Stimulated activated CD4-positive, alpha-beta T cell treated with anti-CD3 and anti-CD28 coated beads, Interleukin-12 subunit alpha, Interleukin-12 subunit beta, amount 100 ng/mL, for 48 hours (primary cell): ENCODE data around the gene DHX15.
"Not testable (repeated sequence)": the region's sequence is repeated elsewhere in the genome, so short reads cannot be mapped to it uniquely, and the experiment has no call there.

Source experiments
- DNase-seq, 3 donors: peaks; one replicate each; pipeline ENCODE4 v3.0.0-alpha.2; 2020; ENCODE audit warnings: low read depth in 2 of 3, low spot score in 1 of 3

DHX15 gene

DNA sequence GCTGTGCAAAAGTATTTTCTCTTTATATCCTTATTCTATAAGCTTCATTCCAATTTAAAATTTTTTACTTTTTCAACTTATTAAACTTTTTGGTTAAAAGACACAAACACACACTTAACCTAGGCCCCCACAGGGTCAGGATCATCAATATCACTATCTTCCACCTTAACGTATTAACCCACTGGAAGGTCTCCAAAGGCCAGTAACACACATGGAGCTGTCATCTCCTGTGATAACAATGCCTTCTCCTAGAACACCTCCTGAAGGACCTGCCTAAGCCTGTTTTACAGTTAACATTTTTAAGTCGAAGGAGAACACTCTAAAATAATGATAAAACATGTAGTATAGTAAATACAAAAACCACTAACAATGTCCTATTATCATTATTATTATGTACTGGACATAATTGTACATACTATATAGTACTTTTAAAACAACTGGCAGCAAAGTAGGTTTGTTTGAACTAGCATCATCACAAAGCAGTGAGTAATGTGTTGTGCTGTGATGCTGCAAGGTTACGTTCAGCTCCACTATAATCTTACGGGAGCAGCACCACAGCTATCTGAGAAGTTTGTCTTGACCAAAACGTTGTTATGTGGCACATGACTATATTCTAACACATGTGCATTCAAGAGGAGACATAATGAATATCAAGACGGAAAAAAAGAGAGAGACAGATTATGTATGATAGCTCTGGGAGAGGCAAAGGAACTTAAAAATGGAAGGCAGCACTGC is 33.7 kb downstream of the DHX15 start:
- DNase-seq: no peak

DNA sequence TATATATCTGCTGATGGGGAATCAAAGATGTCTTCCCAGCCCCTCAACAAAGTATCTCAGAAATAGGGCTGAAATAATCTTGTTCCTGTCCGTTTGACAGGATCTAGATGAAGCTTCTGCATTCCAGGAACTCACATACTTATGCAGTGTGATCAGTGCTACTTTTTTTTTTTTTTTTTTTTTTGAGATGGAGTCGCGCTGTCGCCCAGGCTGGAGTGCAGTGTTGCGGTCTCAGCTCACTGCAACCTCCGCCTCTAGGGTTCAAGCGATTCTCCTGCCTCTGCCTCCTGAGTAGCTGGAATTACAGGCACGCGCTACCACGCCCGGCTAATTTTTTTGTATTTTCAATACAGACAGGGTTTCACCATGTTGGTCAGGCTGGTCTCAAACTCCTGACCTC is 36.4 kb downstream of the DHX15 start:
- no peak for DNase-seq

DNA sequence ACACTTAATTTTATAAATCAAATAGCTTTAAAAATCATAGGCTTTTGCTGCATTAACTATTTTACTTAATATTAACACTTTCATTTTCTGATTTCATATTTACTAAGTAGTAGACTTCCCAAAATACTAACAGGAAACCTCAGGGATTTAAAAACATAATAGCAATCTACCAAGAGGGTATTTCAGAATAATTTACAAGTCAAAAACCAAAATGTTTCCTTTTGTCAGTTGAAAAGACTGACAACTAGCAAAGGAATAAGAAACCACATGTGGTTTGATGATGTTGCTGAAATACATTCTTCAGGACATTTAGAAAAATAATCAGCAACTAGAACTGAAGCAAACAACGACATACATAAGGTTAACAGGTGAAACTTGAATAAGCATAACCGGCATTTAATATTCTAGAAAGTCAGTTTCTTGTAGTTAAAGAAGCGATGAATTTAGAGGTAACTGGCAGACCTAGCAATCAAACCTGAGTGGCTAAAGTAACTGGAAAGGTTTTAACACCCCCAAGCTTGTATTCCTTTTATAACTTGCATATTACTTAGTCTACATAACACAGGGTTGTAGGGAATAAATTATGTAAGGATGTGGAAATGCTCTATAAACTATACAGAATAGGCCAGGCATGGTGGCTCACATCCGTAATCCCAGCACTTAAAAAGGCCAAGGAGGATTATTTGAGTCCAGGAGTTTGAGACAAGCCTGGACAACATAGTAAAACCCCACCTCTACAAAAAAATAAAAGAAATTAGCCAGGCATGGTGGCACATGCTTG is 40.0 kb downstream of the DHX15 start:
- DNase-seq: no peak

DNA sequence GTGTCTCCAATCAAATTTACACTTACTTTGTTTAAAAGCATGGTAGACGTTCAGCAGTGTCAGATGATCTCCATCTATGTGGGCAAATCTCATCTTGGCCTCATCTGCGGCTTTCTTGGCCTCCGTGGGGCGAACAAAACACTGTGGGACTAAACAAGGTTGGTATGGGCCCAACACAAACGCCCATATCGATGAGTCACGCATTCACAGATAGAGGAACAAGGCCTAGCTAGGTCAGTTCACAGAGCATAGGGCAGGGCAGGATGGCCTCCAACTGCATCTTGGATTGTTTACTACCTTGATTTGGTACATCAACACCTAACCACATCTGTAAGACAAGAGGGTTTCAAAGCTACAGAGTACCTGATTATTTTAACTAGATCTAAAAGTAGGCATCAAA is 47.3 kb downstream of the DHX15 start:
- no peak for DNase-seq

DNA sequence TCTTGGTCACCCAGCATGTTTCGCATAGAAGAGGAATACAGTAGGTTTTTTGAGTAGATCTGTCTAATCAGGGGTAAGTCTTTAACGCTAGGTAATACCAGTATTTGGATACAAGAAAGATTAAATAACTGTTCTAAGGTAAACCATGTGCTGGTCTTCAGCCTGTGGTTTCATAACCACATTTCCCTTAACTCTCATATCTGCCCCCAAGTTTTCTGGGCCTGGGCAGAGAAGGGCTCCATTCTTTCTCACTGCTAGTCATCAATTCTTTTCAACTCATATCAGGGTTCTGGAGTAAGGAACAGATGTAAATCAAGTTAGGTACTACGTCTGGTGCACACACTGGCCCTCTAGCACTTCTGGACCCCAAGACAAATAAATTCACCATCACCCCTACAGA is 49.0 kb downstream of the DHX15 start:
- DNase-seq: no peak

DNA sequence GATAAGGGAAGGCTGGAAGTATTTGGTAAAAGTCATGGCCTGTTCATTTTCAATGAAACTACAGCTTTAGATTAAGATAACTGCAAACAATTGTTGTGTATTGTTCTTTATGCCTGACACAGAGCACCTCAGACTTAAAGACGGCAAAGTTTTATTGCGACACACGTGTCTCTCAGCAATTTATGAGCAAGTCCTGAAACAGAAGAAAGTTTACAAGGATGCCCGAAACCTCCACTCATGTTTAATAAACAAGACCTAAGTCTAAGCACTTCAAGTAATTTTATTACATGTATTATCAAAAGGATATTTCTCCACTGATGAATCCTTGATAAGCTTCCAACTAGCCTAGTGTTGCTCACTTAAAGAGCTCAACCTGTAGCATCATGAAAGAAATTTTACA is 51.0 kb downstream of the DHX15 start:
- no peak for DNase-seq

DNA sequence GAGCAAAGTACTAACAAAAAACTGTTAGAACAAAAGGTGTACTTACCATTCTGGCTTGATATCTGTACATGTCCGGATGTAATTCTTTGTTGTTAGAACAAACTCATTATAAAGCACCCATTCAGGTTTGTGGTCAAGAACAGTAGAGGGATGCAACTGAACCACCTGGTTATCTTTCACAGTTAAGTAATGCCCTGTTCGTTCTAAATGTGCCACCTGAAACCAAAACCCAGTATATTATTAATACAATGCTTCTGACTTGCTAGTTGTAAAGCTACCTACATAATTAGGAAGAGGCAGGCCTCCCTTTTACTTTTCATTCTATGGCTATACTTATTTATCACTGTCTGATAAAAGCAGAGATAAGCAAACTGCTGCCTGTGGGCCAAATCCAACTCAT is 54.8 kb downstream of the DHX15 start:
- no peak for DNase-seq

DNA sequence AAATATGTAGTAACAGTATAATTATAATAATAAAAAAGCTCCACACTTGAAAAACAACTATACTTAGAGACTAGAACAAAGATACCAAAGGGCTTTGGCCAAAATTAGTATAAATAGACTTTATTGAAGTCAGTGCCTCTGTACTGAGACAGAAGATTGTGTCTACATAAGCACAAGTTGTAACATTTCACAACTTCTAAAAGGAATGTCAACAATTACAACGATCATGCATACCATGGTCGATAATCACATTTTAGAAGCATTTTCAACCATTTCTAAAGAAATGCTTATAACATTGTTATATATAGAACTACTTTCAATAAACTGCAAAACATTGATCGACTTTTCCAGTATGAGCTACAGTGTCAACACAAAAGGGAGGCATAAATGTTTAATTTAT is 57.0 kb downstream of the DHX15 start:
- DNase-seq: no peak

DNA sequence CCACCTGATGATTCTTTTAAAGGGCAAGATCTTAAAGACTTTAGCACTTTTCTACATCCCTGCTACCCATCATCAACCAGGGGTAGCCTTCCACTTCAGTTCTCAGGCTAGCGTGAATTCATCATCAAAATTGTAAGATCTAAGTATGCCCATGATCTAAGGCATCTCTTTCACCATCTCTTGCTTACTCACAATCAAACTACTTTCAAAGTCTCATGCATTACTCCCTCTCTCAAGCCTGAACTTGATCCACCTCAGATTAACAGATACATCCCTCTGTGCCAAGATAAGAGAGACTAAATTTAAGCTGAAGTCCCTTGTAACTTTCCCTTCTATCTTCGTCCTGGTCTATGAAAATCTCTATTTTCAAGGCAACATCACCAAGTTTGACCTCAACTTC is 62.8 kb downstream of the DHX15 start:
- no peak for DNase-seq

DNA sequence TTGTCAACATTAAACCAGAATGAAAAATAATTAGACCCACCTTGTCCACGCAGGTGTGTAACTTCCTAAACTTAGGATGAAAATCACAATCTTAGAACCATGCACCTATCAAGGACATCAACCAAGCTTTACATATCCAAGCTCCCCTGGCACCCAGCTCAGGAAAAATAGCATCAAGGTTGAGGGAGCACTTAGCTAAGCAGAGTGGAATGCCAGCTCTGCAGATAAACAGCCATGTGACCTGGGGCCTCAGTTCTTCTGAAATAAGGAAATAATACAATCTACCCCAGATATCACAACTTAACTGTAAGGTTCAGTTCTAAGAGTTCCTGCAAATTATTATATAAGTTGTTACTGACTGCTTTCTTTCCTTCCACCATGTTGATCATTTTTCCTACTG is 64.7 kb downstream of the DHX15 start:
- no peak for DNase-seq

DNA sequence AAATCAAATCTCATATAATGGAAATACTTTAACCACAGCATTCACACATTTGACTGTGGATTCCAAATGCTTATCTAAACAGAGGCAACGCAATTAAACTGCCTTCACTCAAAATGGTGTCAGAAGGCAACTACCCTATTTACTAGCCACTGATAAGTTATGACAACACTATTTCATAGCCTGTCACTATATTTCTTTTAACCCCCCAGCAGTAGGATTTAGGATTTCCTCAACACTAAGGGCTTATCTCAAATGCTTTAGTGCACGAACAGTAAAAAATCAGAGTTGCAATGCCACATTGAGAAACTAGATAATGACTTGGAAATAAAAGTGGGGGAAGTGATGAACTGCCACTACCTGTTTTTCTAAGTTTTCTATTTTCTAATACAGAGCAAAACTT is 66.7 kb downstream of the DHX15 start:
- no peak for DNase-seq

DNA sequence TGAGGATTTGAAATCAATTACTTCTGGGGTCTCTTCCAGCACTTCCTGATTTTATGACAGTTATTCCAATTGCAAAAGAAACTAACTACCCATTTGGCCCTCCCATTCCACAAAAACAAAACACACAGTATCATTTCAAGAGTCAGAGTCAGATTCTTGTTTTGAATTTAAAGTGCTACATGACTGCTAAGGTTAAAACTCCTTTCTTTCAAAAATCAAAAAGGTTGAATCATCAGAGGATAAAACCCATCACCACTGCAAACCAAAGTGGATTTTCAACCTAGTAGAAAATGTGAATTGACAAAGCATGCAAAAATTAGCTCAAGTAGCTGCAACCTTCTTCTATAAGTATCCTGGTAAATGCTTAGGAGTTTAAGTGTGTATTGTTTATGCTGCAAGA is 67.4 kb downstream of the DHX15 start:
- DNase-seq: no peak

DNA sequence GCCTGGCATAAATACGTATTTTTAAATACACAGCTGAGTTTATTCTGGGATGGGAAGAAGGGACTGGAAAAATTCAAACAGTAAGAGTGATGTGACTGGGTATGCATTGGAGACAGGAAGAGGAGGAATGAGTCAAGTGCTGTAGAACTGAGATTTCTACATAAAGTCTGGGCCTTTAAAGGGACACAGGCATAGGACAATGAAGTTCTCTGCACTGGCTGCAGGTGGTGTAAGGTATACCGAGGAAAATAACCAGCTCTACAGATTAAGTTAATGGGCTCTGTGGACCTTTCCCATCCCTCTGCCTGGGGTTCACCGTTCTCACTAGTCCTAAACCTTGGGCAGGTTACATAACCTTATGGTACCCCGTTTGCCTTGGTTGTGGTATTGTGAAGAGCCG is 68.7 kb downstream of the DHX15 start:
- DNase-seq: no peak

DNA sequence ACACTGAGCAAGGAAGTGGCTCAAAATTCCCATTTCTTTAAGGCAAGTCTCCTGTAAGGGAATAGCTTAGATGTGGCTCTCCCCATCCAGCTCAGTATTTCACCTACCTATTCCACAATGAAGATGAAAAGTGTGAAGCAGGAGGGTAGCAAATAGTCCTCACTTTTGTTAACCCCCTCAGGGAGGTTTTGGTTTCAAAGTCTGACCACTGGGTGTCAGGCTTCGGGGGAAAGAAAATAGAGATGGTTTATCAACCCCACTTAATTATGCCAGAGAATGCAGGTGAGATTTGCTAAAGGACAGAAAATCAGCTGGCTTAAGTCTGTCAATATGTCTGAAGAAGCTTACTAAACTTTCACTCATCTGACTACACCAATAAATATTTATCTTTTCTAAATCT is 69.5 kb downstream of the DHX15 start:
- no peak for DNase-seq

DNA sequence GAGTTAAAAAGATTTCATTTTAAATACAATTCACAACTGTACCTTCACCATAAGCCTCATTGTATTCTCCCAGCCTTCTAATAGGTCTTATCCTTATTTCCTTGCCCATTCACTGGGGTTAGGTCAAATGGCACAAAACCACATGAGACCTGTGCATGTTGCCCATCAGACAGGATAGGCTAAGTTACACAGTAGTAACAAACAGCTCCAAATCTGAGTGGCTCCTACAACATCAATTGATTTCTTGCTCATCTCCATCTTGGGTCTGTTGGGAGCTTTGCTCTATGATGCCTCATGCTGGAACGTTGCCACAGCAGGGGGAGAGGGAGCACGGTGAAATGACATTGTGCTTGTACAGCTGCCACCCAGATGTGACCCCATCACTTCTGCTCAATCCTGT is 70.6 kb downstream of the DHX15 start:
- no peak for DNase-seq

DNA sequence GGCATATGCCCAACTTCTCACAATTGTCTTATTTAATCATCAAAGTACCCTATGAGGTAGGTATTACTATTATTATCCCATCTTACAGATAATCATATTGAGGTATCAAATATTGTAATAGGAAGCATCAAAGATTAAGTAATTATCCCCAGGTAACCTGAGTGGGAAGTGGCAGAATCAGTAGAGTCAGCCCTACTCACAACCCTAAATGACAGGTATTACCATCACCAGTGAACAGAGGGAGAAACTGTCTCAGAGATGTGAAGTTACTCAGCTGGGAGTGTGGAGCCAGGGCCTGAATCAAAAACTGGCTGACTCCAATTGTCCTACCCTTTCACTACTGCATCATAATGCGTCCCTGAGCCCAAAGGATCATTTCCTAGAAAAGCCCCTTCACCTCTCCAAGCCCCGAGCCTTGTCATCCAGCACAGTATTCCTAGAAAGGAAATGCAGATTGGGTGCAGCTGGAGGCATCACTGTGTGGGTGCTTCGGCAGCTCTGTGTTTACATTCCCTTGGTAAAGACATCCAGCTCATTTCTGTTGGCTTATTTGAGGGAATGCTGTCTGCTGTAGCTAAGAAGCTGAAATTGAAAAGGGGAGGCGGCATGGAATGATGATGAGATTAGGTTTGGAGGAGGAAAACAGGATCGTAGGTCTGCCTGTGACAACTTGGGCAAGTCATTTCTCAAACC is 72.8 kb downstream of the DHX15 start:
- DNase-seq: no peak

DNA sequence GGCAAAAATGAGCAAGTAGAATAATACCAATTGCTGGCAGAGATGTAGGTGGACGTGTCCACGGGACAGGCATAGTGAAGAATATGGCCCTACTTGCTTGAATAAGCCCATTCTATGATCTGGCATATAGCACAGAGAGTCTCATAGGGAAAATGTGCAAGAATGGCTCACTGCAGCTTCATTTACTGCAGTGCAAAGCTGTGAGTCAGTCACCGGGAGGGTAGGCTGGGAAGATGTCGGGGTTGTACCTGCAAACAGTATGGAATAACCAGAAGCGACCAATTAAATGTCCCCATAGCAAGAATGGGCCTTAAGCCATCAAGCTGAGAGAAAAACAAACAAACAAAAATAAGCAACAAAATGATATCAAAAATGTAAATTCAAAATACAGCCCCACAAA is 74.3 kb downstream of the DHX15 start:
- no peak for DNase-seq

DNA sequence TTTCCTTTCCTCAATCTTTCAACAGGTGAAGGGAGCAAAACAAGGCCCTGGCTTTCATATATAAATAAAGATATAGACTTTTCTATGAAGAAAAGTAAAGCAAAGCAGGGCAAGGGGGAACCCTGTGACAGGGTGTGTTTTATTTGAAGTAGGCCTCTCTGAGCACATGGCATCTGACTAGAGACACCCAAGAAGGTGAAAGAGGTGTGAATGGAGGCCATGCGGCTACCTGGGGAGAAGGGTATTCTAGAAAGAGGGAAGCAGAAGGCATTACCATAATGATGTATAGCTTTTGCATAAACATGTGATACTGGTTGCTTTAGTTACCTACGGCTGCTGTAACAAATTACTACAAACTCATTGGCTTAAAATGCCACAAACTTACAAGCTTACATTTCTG is 75.8 kb downstream of the DHX15 start:
- DNase-seq: no peak

DNA sequence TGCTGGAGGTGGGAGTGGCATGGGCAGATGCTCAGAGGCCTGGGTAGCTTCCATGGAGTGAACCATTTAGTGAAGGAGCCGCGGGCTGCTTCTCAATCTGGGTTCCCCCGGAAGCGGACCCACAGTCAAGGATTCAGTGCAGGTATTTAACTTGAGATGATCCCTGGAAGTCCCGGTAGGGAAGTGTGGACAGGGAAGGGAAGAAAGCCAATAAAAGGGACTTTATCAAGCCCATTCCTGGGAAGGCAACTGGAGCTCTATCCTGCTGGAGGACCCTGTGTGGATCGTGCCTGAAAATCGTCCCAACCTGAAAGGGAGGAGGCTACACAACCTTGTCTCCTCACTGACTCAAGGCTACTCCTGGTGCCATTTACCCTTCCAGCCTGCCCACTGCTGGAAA is 76.9 kb downstream of the DHX15 start:
- DNase-seq: no peak

DNA sequence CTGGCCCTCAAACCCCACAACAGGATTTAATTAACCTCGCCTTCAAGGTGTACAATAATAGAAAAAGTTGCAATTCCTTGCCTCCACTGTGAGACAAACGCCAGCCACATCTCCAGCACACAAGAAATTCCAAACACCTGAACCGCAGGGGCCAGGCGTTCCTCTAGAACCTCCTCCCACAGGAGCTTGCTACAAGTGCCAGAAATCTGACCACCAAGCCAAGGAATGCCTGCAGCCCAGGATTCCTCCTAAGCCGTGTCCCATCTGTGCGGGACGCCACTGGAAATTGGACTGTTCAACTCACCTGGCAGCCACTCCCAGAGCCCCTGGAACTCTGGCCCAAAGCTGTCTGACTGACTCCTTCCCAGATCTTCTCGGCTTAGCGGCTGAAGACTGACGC is 81.3 kb downstream of the DHX15 start:
- not testable (repeated sequence) for DNase-seq

DNA sequence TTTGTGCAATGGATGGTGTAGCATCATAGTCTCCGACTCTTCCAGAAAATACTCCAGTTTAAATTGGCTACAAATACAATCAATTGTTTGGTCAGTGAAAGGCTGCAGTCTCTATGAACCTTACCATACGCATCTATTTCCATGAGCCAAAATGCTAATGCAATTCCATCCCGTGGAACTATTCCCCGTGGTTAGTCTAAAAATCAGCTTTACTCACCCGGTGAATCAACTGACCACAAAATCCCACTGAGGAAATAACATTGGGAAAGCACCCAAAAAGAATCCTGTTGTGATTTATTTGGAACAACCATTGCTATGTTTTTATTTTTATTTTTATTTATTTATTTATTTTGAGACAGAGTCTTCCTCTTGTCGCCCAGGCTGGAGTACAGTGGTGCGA is 87.1 kb downstream of the DHX15 start:
- DNase-seq: no peak

DNA sequence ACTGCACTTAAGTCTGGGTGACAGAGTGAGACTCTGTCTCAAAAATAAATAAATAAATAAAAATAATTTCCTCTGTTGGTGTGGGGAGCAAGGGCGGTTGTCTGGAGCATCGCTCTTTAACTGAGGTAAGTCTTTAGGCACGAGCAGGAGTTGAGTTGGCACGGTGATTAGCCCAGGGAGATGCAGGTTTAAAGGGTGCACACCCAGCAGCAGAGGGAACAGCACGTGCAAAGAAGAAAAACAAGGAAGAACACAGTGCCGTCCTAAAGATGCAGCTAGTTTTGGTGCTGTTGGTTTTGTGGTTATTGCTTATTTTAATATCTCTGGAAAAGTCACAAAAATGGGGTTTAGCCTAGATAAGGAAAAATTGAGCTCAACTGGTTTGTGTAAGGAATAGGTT is 87.8 kb downstream of the DHX15 start:
- no peak for DNase-seq
